Ascending aorta (tissue), 2 donors: ENCODE measurements around the gene TMEM151B. TPM values are rescaled to one million over a fixed set of nuclear protein-coding genes. Genes with fewer than 3 reads are reported as not detected.

Source experiments
- DNase-seq, 2 donors: peaks; one replicate each; pipeline ENCODE4 v3.0.0-alpha.2; 2019; ENCODE audit warnings: low spot score in 2 of 2
- H3K27ac ChIP-seq, 2 donors: fragments of 200-600 bp; sonication (generic); one replicate each; pipeline ENCODE4 v1.5.1; 2016 to 2017; ENCODE audit warnings: mild to moderate bottlenecking in 1 of 2
- H3K27me3 ChIP-seq: fragments of 200-600 bp; sonication (generic); one replicate; pipeline ENCODE4 v1.5.1; 2017
- H3K36me3 ChIP-seq, 2 donors: fragments of 200-600 bp; sonication (generic); one replicate each; pipeline ENCODE4 v1.5.1; 2016
- H3K4me1 ChIP-seq, 2 donors: fragments of 200-600 bp; sonication (generic); one replicate each; pipeline ENCODE4 v1.5.1; 2016 to 2017; ENCODE audit warnings: mild to moderate bottlenecking in 1 of 2
- H3K4me3 ChIP-seq, 2 donors: fragments of 200-600 bp; sonication (generic); one replicate each; pipeline ENCODE4 v1.5.1; 2016 to 2017; ENCODE audit warnings: mild to moderate bottlenecking in 1 of 2
- H3K9me3 ChIP-seq, 2 donors: fragments of 200-600 bp; sonication (generic); one replicate each; pipeline ENCODE4 v1.5.1; 2016
- intact Hi-C: fragments of 100-400 bp; cut with DNase I; formaldehyde crosslinking; loops from one replicate; pipeline ENCODE4 v1.15.1; 2023
- total RNA-seq: library from RNA; depleted of rRNA; stranded (reverse); fragments of >200 nt; gene quantifications from one replicate; pipeline ENCODE4 v1.1.0, GENCODE V29; 2016
- TF ChIP-seq, protein P1 (sequence below), 3 experiments: fragments of 200-600 bp in 2 of 3; fragments of 450-650 bp in 1 of 3; sonication (generic) in 2 of 3; IDR thresholded peaks; one replicate each; pipeline ENCODE4 v1.5.1; 2016 to 2019; ENCODE audit warnings: antibody characterized with exemption in 3 of 3, mild to moderate bottlenecking in 1 of 3, moderate library complexity in 1 of 3

TMEM151B gene
- total RNA-seq, 1 donor from 2014 or later, result not detected

DNA sequence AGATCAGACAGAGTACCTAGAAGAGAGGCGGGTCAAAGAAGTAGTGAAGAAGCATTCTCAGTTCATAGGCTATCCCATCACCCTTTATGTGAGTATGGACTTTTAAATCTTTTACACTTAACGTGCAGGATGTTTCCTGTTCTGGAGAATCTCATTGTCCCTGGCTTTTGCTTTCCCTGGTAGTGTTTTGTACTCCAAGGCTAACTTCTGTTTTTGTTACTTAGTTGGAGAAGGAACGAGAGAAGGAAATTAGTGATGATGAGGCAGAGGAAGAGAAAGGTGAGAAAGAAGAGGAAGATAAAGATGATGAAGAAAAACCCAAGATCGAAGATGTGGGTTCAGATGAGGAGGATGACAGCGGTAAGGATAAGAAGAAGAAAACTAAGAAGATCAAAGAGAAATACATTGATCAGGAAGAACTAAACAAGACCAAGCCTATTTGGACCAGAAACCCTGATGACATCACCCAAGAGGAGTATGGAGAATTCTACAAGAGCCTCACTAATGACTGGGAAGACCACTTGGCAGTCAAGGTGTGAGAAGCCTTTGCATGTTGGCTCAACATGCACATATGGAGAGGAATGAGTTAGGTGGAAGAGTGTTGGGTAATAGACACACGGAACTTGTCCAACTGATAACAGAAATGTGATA, 20.1 kb upstream of the TMEM151B start:
- DNase-seq, result no peak
- no peaks in the 10 kb centered on the region for H3K27me3 ChIP-seq
- intact Hi-C loops, result no loop called here
- peak overlapping the region in 1 of 2 donors; percentile 92 for H3K4me3 ChIP-seq
- peaks cover 61 to 64% of the 10 kb centered on the region in 2 donors for H3K36me3 ChIP-seq
- peaks cover 0 to 32% of the 10 kb centered on the region in 2 donors for H3K4me1 ChIP-seq
- TF ChIP-seq, protein P1, sequence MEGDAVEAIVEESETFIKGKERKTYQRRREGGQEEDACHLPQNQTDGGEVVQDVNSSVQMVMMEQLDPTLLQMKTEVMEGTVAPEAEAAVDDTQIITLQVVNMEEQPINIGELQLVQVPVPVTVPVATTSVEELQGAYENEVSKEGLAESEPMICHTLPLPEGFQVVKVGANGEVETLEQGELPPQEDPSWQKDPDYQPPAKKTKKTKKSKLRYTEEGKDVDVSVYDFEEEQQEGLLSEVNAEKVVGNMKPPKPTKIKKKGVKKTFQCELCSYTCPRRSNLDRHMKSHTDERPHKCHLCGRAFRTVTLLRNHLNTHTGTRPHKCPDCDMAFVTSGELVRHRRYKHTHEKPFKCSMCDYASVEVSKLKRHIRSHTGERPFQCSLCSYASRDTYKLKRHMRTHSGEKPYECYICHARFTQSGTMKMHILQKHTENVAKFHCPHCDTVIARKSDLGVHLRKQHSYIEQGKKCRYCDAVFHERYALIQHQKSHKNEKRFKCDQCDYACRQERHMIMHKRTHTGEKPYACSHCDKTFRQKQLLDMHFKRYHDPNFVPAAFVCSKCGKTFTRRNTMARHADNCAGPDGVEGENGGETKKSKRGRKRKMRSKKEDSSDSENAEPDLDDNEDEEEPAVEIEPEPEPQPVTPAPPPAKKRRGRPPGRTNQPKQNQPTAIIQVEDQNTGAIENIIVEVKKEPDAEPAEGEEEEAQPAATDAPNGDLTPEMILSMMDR (IDR thresholded peaks at IDR 0.05), result no peak
- H3K27ac ChIP-seq, result no peak overlapping the region
- H3K9me3 ChIP-seq, result no peaks in the 10 kb centered on the region

DNA sequence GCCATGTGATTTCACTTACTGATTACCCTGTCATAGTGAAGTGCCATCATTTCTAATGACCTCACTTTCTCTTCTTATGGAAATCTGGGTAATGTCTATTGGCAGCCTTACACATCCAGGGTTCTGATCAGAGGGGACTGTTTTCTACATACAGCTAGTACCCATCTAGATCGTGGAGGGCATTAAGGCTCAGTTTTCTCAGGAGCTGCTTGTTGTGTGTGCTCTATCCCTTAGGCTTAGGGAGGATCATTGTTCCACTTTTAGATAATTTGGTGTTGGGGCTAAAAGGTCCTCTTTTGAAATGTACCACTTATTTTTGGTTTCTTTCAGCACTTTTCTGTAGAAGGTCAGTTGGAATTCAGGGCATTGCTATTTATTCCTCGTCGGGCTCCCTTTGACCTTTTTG, 19.5 kb upstream of the TMEM151B start:
- Histone ChIP-seq H3K9me3 (no peaks in the 10 kb centered on the region), H3K27ac (no peak overlapping the region), H3K4me1 (peaks cover 0 to 27% of the 10 kb centered on the region in 2 donors), H3K36me3 (peaks cover 61 to 66% of the 10 kb centered on the region in 2 donors), H3K27me3 (no peaks in the 10 kb centered on the region), H3K4me3 (peak overlapping the region in 1 of 2 donors; percentile 1)
- intact Hi-C loops, result no loop called here
- TF ChIP-seq, protein P1 (IDR thresholded peaks at IDR 0.05), result no peak
- no peak for DNase-seq

DNA sequence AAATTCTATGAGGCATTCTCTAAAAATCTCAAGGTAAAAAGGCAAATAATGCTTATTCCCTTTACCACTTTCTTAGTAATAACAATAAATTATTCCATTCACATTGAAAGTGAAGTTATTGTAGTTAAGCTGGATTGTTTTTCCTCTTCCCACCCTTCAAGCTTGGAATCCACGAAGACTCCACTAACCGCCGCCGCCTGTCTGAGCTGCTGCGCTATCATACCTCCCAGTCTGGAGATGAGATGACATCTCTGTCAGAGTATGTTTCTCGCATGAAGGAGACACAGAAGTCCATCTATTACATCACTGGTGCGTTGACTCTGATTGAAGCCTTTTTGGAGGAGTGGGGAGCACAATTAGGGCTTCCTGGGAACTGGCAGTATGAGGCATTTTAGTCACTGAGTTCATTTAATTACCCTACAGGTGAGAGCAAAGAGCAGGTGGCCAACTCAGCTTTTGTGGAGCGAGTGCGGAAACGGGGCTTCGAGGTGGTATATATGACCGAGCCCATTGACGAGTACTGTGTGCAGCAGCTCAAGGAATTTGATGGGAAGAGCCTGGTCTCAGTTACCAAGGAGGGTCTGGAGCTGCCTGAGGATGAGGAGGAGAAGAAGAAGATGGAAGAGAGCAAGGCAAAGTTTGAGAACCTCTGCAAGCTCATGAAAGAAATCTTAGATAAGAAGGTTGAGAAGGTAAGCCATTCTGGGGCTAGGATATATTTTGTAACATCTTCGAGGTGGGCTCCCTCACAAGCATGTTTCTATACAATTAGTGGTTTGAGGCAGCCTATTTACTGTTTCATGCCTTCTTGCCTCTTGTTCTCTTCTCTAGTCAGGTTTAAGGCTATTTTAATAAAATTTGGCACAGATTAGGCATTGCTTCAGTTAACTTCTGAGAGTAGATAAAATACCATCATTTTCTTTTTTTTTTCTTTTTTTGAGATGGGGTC, 18.4 kb upstream of the TMEM151B start:
- peaks cover 0 to 34% of the 10 kb centered on the region in 2 donors for H3K4me1 ChIP-seq
- TF ChIP-seq, protein P1 (IDR thresholded peaks at IDR 0.05), result no peak
- H3K36me3 ChIP-seq, result peaks cover 61 to 66% of the 10 kb centered on the region in 2 donors
- no peaks in the 10 kb centered on the region for H3K27me3 ChIP-seq
- H3K9me3 ChIP-seq, result no peaks in the 10 kb centered on the region
- no peak overlapping the region for H3K4me3 ChIP-seq
- H3K27ac ChIP-seq, result no peak overlapping the region
- intact Hi-C loops, result no loop called here
- DNase-seq, result no peak

DNA sequence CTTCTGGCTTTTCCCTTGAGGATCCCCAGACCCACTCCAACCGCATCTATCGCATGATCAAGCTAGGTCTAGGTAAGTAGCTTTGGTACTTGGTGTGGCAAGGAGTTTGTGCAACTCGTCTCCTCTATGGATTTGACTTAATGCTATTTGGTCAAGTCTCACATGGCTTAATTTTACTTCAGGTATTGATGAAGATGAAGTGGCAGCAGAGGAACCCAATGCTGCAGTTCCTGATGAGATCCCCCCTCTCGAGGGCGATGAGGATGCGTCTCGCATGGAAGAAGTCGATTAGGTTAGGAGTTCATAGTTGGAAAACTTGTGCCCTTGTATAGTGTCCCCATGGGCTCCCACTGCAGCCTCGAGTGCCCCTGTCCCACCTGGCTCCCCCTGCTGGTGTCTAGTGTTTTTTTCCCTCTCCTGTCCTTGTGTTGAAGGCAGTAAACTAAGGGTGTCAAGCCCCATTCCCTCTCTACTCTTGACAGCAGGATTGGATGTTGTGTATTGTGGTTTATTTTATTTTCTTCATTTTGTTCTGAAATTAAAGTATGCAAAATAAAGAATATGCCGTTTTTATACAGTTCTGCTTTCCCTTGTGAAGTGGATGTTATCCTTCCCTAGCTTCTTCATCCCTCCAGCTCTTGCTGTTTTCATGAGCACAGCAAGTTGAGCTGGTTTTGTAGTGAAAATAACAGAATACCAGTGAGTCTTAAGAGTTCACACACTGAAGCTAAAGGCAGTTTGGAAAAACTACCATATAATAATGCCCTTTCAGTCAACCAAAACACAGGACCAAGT, 16.7 kb upstream of the TMEM151B start:
- peaks cover 61 to 66% of the 10 kb centered on the region in 2 donors for H3K36me3 ChIP-seq
- TF ChIP-seq, protein P1 (IDR thresholded peaks at IDR 0.05), result peak in 2 of 3 experiments; percentile 6 to 42

More for the DNA sequence above, 16.7 kb upstream of the TMEM151B start:
- Histone ChIP-seq H3K4me1 (peaks cover 0 to 31% of the 10 kb centered on the region in 2 donors), H3K27ac (no peak overlapping the region), H3K27me3 (no peaks in the 10 kb centered on the region), H3K4me3 (no peak overlapping the region), H3K9me3 (no peaks in the 10 kb centered on the region)
- DNase-seq, result no peak
- intact Hi-C loops, result no loop called here
